ENCODE measurements around the gene HLA-DMB.

GRCh38 chr6:32922083-32922482, 18.7 kb downstream of the HLA-DMB start:
- no peak for TF ChIP-seq CTCF (IDR thresholded peaks at IDR 0.05; ENCODE audit: low read depth, low read length, poor library complexity, severe bottlenecking)
- no peak for TF ChIP-seq EZH2phosphoT487 (IDR thresholded peaks at IDR 0.05; ENCODE audit: borderline replicate concordance, low read length)

Data from DOHH2 (cell line).